Hematopoietic multipotent progenitor cell treated with erythropoietin and hydrocortisone succinate and interleukin-3 and kit ligand, for 8 days (in vitro differentiated cells): ENCODE results near the gene TMEM132D.

Source experiments
- DNase-seq: peaks from one replicate; pipeline ENCODE4 v3.0.0-alpha.2; 2015

TMEM132D gene

GRCh38 chr12:129530984-129531383 lies 372.8 kb downstream of the TMEM132D start:
- DNase-seq = no peak

GRCh38 chr12:129530517-129530916 lies 373.3 kb downstream of the TMEM132D start:
- DNase-seq = no peak

- no peak for DNase-seq
Measured at GRCh38 chr12:129527506-129527905, 376.3 kb downstream of the TMEM132D start.

GRCh38 chr12:129523621-129524020 lies 380.2 kb downstream of the TMEM132D start:
- no peak for DNase-seq

GRCh38 chr12:129520739-129521138 lies 383.1 kb downstream of the TMEM132D start:
- DNase-seq = no peak

- DNase-seq = no peak
Measured at GRCh38 chr12:129503802-129504201, 400.0 kb downstream of the TMEM132D start.

GRCh38 chr12:129496226-129496625 lies 407.6 kb downstream of the TMEM132D start:
- no peak for DNase-seq

GRCh38 chr12:129494766-129495165 lies 409.1 kb downstream of the TMEM132D start:
- no peak for DNase-seq

- DNase-seq = no peak
Measured at GRCh38 chr12:129494260-129494659, 409.6 kb downstream of the TMEM132D start.

GRCh38 chr12:129489100-129489676 lies 414.6 kb downstream of the TMEM132D start:
- no peak for DNase-seq

- DNase-seq = no peak
Measured at GRCh38 chr12:129486931-129487330, 416.9 kb downstream of the TMEM132D start.

GRCh38 chr12:129483111-129483893 lies 420.5 kb downstream of the TMEM132D start:
- DNase-seq = no peak

GRCh38 chr12:129481921-129482320 lies 421.9 kb downstream of the TMEM132D start:
- DNase-seq = no peak

- no peak for DNase-seq
Measured at GRCh38 chr12:129470196-129470595, 433.6 kb downstream of the TMEM132D start.

GRCh38 chr12:129467726-129468125 lies 436.1 kb downstream of the TMEM132D start:
- DNase-seq = no peak

GRCh38 chr12:129467289-129467688 lies 436.5 kb downstream of the TMEM132D start:
- DNase-seq = no peak

- DNase-seq = no peak
Measured at GRCh38 chr12:129466499-129466898, 437.3 kb downstream of the TMEM132D start.

GRCh38 chr12:129459886-129460285 lies 443.9 kb downstream of the TMEM132D start:
- DNase-seq = no peak

GRCh38 chr12:129446696-129447095 lies 457.1 kb downstream of the TMEM132D start:
- DNase-seq = no peak

GRCh38 chr12:129440278-129440677 lies 463.5 kb downstream of the TMEM132D start:
- no peak for DNase-seq

- DNase-seq = no peak
Measured at GRCh38 chr12:129434790-129435189, 469.0 kb downstream of the TMEM132D start.

- DNase-seq = no peak
Measured at GRCh38 chr12:129428240-129428936, 475.4 kb downstream of the TMEM132D start.

- no peak for DNase-seq
Measured at GRCh38 chr12:129423041-129423580, 480.7 kb downstream of the TMEM132D start.

GRCh38 chr12:129413295-129413694 lies 490.5 kb downstream of the TMEM132D start:
- DNase-seq = no peak
